DMS 273 treated with DMSO at 0.1 percent for 48 hours (cell line): ENCODE results near the gene THUMPD1.
"Not testable (repeated sequence)": the region's sequence is repeated elsewhere in the genome, so short reads cannot be mapped to it uniquely, and the experiment has no call there.

Source experiments
- DNase-seq: peaks from one replicate; lab custom pipeline; 2025; lab: John Stamatoyannopoulos, UW

THUMPD1 gene, protein sequence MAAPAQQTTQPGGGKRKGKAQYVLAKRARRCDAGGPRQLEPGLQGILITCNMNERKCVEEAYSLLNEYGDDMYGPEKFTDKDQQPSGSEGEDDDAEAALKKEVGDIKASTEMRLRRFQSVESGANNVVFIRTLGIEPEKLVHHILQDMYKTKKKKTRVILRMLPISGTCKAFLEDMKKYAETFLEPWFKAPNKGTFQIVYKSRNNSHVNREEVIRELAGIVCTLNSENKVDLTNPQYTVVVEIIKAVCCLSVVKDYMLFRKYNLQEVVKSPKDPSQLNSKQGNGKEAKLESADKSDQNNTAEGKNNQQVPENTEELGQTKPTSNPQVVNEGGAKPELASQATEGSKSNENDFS

DNA sequence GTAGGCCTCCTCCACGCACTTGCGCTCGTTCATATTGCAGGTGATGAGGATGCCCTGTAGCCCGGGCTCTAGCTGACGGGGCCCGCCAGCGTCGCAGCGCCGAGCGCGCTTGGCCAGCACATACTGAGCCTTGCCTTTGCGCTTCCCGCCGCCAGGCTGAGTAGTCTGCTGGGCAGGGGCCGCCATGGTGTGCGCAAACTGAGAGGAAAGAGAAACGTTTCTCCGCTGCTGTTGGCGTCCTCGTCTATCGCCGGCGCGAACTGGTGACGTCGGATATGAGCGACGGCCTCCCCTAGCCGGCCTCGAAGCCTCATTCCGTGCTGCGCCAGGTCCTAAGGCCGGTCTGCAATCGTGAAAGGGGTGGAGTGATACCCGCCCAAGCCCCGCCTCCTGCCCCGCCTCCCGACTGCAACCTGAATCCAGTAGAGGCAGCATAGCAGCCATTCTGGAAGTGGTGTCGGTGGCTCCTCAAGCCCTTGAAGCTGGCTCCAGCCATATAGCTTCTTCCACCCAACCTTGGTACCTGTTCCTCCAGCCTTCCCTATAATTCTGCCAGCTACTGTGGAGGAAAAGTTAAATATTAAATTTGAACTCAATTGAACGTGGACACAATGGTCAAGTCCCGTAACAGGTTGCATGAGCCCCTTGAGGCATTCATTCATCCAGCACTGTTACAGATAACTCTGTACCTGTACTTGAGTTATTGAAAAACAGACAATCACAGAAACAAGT lies at the start of gene THUMPD1:
TSS of gene THUMPD1 (minus strand) at position 265 of the 732 bp plus-strand sequence. CDS start at position 186, 79 bp downstream.
- peak; percentile 83 for DNase-seq

GRCh38 chr16:20789130-20789529 lies 47.5 kb upstream of the THUMPD1 start:
- no peak for DNase-seq

- no peak for DNase-seq
Observed at GRCh38 chr16:20784204-20784603, 42.6 kb upstream of the THUMPD1 start.

- DNase-seq = no peak
Observed at GRCh38 chr16:20782470-20782869, 40.9 kb upstream of the THUMPD1 start.

DNA sequence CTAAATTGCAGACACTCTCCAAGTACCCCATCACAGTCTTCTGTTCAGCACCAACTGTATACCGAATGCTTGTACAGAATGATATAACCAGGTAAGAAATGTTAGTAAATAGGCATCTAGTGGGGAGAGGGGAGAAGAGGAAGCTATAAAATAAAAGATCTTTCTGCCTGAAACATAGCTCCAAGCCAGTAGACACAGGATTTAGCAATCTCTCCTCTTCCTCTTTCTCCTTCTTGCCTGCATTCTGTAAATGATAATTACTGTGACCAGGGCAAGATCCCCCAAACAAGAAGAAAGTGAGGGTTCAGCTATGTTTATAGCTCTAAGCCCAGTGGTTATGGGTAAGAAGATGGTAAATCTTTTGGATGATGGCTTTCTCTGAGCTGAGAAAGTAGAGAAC lies 40.1 kb upstream of the THUMPD1 start:
- DNase-seq = no peak

DNA sequence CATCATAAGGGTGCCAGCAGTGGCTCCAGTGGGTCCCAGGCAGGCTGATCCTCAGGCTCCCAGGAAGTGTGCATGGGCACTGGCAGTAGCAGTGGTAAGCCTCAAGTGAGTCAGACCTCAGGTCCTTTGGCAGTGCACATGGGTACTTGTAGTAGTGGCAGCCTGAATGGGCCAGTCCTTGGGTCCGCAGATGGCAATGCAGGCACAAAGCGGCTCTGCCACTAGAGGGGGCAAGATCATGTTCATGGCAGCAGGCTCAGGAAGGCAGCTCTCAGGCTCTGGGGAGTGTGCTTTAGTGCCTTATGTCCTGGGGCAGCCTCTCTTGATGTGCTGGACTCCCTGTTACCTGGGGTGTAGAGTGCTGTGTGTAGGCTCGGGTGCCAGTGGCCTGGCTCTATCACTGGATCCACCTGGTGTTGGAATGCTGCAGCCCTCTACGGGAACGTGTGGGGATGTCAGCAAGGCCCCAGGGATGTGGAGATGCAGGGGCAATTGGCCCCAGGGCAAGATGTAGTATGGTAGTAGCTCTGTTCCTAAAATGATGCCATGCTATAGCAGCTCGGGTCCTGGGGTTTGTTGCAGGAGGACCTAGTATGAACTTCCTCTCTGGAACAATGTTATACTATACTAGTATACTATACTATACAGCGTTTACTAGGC lies 33.2 kb upstream of the THUMPD1 start:
- DNase-seq = peak; percentile 40

DNA sequence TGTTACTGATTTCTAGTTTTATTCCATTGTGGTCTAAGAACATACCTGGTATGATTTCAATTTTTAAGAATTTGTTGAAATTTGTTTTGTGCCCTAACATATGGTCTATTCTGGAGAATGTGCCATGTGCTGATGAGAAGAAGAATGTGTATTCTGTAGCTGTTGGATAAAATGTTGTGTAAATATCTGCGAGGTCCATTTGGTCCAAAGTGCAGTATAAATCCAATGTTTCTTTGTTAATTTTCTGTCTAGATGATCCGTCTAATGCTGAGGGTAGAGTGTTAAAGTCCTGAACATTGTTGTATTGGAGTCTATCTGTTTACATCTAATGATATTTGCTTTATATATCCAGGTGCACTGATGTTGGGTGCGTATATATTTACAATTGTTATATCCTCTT lies 32.1 kb upstream of the THUMPD1 start:
- no peak for DNase-seq

- DNase-seq = no peak
Observed at GRCh38 chr16:20768818-20769217, 27.2 kb upstream of the THUMPD1 start.

DNA sequence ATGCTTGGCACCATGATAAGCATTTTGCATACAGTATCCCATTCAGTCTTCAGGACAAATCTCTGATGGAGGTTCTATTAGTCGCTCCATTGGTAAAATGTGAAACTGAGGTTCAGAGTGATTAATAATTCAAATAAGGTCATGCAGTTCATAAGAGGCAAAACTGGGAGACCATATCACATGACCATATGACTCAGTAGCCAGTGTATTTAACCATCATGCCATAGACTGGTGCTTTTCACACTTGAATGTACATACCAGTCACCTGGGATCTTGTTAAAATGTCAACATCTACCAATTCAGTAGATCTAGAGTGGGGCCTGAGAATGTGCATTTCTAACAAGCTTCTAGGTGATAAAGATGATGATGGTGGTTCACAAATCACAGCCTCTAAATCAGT lies 26.5 kb upstream of the THUMPD1 start:
- DNase-seq = no peak

- DNase-seq = no peak
Observed at GRCh38 chr16:20767577-20767976, 26.0 kb upstream of the THUMPD1 start.

GRCh38 chr16:20766294-20766693 lies 24.7 kb upstream of the THUMPD1 start:
- no peak for DNase-seq

GRCh38 chr16:20765732-20766131 lies 24.1 kb upstream of the THUMPD1 start:
- DNase-seq = no peak

- not testable (repeated sequence) for DNase-seq
Observed at GRCh38 chr16:20764448-20764847, 22.8 kb upstream of the THUMPD1 start.

- DNase-seq = peak; percentile 27
Observed at GRCh38 chr16:20763461-20764232, 22.0 kb upstream of the THUMPD1 start, which contains the start of gene ACSM3. ACSM3 (plus strand) TSS chr16:20764014; CDS start chr16:20770035, 6,021 bp downstream.

GRCh38 chr16:20762404-20763123 lies 20.9 kb upstream of the THUMPD1 start:
- DNase-seq = no peak

DNA sequence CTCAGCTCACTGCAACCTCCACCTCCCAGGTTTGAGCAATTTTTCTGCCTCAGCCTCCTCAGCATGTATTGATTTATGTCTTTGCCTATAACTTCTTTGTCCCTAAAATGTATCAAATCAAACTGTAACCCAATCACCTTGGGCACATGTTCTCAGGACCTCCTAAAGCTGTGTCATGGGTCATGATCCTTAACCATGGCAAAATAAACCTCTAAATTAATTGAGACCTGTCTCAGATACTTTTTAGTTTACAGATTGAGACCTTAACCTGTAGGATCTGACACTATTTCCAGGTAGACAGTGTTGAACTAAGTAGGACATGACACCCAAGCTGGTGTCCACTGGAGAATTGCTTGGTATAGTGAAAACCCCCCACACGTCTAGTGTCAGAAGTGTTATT lies 19.6 kb upstream of the THUMPD1 start:
- no peak for DNase-seq

- no peak for DNase-seq
Observed at GRCh38 chr16:20760346-20760745, 18.7 kb upstream of the THUMPD1 start.

- not testable (repeated sequence) for DNase-seq
Observed at GRCh38 chr16:20755799-20756198, 14.2 kb upstream of the THUMPD1 start.

DNA sequence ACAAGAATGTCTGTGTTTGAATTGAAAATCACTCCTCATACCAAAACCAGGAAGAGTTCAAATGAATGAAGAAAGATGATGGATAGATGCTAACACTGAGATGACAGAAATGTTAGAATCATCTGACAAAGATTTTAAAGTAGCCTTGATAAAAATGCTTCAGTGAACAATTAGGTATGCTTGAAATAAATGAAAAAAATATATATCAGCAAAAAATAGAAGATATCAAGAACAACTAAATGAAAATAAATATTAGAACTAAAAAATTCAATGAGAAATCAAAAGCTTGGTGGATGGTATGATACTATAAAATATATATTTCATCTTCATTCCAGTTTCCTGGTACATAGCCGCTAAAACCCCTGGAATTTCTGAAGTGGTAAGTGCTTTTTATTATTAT lies 13.6 kb upstream of the THUMPD1 start:
- no peak for DNase-seq

DNA sequence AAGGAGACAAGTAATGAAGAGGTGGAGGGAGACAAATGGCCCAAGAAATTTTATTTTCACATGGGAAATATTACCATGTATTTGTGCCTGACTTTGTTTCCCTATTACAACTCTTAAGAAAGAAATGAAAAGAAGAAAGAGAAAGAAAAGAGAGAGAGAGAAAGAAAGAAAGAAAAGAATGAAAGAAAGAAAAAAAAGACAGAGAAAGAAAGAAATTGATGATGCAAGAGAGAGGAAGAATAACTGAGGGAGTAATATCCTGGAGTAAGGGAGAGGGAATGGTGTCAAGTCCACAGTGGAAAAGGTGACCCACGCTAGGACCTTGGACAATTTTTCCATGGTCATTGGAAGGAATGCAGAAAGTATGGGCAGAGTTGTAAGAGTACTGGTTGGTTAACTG lies 12.1 kb upstream of the THUMPD1 start:
- DNase-seq = no peak

GRCh38 chr16:20750558-20750957 lies 8.9 kb upstream of the THUMPD1 start:
- no peak for DNase-seq
